H1 (cell line): ENCODE measurements around the gene ACTG1. TPM values are rescaled to one million over a fixed set of nuclear protein-coding genes. Genes with fewer than 3 reads are reported as not detected.
A peak's percentile ranks its signal among the peaks of the same experiment; 100 is the strongest.

Source experiments
- CTCF ChIA-PET: fragments of 300-600 bp; sonication (Branson Sonifier 250); formaldehyde crosslinking; loops from one replicate; lab custom pipeline; 2021; ENCODE audit not compliant: partially characterized antibody; lab: Charles Lee
- POLR2A ChIA-PET: fragments of 300-600 bp; sonication (Branson Sonifier 250); formaldehyde crosslinking; loops from one replicate; lab custom pipeline; 2021; ENCODE audit warnings: inconsistent platforms; ENCODE audit not compliant: partially characterized antibody; lab: Charles Lee
- DNase-seq, 2 experiments: peaks; one replicate each; pipeline versions ENCODE4 v3.0.0 to v3.0.0-alpha.2; 2010 to 2022; ENCODE audit warnings: low spot score in 2 of 2, low read depth in 1 of 2, mixed read lengths in 1 of 2
- FAIRE-seq: peaks from 2 replicates; lab custom pipeline; 2011; peaks lifted over from hg19 to GRCh38; lab: Jason Lieb, UNC
- H2AFZ ChIP-seq: 2 replicates; pipeline ENCODE4 v1.8.1; 2012; ENCODE audit warnings: low read length, inconsistent platforms
- H2AK5ac ChIP-seq: 2 replicates; pipeline ENCODE4 v1.6.1; 2013; ENCODE audit warnings: low read depth, low read length
- H2BK120ac ChIP-seq: replicated peaks from 2 replicates; pipeline ENCODE3; 2013; ENCODE audit warnings: low read depth, low read length, inconsistent platforms
- H2BK12ac ChIP-seq: 2 replicates; pipeline ENCODE4 v1.6.1; 2013; ENCODE audit warnings: low read depth, low read length
- H2BK15ac ChIP-seq: 2 replicates; pipeline ENCODE4 v1.6.1; 2013; ENCODE audit warnings: low read length
- H2BK20ac ChIP-seq: 2 replicates; pipeline ENCODE4 v1.6.1; 2013; ENCODE audit warnings: low read length
- H2BK5ac ChIP-seq: 2 replicates; pipeline ENCODE4 v1.6.1; 2013; ENCODE audit warnings: low read depth, low read length
- H3K14ac ChIP-seq: 2 replicates; pipeline ENCODE4 v1.6.1; 2013; ENCODE audit warnings: inconsistent platforms; ENCODE audit not compliant: insufficient read length
- H3K18ac ChIP-seq: 2 replicates; pipeline ENCODE4 v1.6.1; 2013; ENCODE audit warnings: low read length; ENCODE audit errors: extremely low read depth
- H3K23ac ChIP-seq: 2 replicates; pipeline ENCODE4 v1.6.1; 2013; ENCODE audit warnings: inconsistent platforms; ENCODE audit not compliant: insufficient read length
- H3K23me2 ChIP-seq: 2 replicates; pipeline ENCODE4 v1.6.1; 2013; ENCODE audit warnings: low read depth, low read length
- H3K27ac ChIP-seq: 2 replicates; pipeline ENCODE4 v1.6.1; 2011; ENCODE audit warnings: low read depth, low read length, inconsistent platforms
- H3K27me3 ChIP-seq, 4 experiments: replicated peaks in 1 of 4; 1 replicate in 1 of 4; 2 replicates in 3 of 4; pipeline versions ENCODE4 v1.6.1 to v1.8.1; 2011 to 2013; ENCODE audit warnings: low read length in 3 of 4, mild to moderate bottlenecking in 3 of 4, inconsistent platforms in 2 of 4, mixed read lengths in 2 of 4, moderate library complexity in 1 of 4; ENCODE audit not compliant: control insufficient read depth in 3 of 4, insufficient read depth in 3 of 4; ENCODE audit errors: extremely low read depth in 1 of 4
- H3K36me3 ChIP-seq, 4 experiments: 2 replicates each; pipeline versions ENCODE4 v1.6.1 to v1.8.1; 2011 to 2013; ENCODE audit warnings: mild to moderate bottlenecking in 4 of 4, low read length in 3 of 4, moderate library complexity in 2 of 4, control low read depth in 1 of 4, inconsistent platforms in 1 of 4; ENCODE audit not compliant: insufficient read depth in 4 of 4, control insufficient read depth in 2 of 4
- H3K4ac ChIP-seq: replicated peaks from 2 replicates; pipeline ENCODE3; 2013; ENCODE audit warnings: low read length, low read depth, mixed read lengths, inconsistent platforms; ENCODE audit not compliant: insufficient read length
- H3K4me1 ChIP-seq, 4 experiments: replicated peaks in 1 of 4; 1 replicate in 1 of 4; 2 replicates in 3 of 4; pipeline versions ENCODE4 v1.6.1 to v1.8.1; 2011 to 2013; ENCODE audit warnings: low read length in 3 of 4, inconsistent platforms in 2 of 4, mixed read lengths in 1 of 4; ENCODE audit not compliant: insufficient read depth in 4 of 4, control insufficient read depth in 3 of 4
- H3K4me2 ChIP-seq, 2 experiments: 2 replicates each; pipeline versions ENCODE4 v1.6.1 to v1.8.1; 2011 to 2013; ENCODE audit warnings: low read depth in 2 of 2, low read length in 2 of 2, control low read depth in 1 of 2, inconsistent platforms in 1 of 2, mild to moderate bottlenecking in 1 of 2; ENCODE audit not compliant: insufficient read depth in 1 of 2
- H3K4me3 ChIP-seq, 4 experiments: fragments of 200-600, 300-600 bp in 1 of 4; sonication (generic), shearing (Covaris generic), sonication (Bioruptor Twin) in 1 of 4; 2 replicates each; pipeline versions ENCODE4 v1.5.1 to v1.8.1; 2011 to 2016; ENCODE audit warnings: low read length in 4 of 4, low read depth in 3 of 4, control low read depth in 2 of 4, inconsistent platforms in 2 of 4, mild to moderate bottlenecking in 2 of 4, mixed read lengths in 1 of 4, moderate library complexity in 1 of 4; ENCODE audit not compliant: insufficient read depth in 2 of 4; ENCODE audit errors: extremely low read depth in 1 of 4
- H3K56ac ChIP-seq: replicated peaks from 2 replicates; pipeline ENCODE3; 2013; ENCODE audit warnings: low read depth, mild to moderate bottlenecking, mixed read lengths, low read length, inconsistent platforms; ENCODE audit not compliant: insufficient read length
- H3K79me1 ChIP-seq: 2 replicates; pipeline ENCODE4 v1.6.1; 2013; ENCODE audit warnings: low read depth, low read length, control low read depth
- H3K79me2 ChIP-seq, 2 experiments: 2 replicates each; pipeline versions ENCODE4 v1.6.1 to v1.8.1; 2012 to 2013; ENCODE audit warnings: low read length in 2 of 2, mild to moderate bottlenecking in 2 of 2, inconsistent platforms in 1 of 2; ENCODE audit not compliant: insufficient read depth in 2 of 2, control insufficient read depth in 1 of 2
- H3K9ac ChIP-seq, 4 experiments: replicated peaks in 1 of 4; 1 replicate in 1 of 4; 2 replicates in 3 of 4; pipeline versions ENCODE4 v1.6.1 to v1.8.1; 2011 to 2013; ENCODE audit warnings: low read depth in 3 of 4, low read length in 3 of 4, control low read depth in 2 of 4, mild to moderate bottlenecking in 2 of 4, moderate library complexity in 2 of 4, inconsistent platforms in 1 of 4; ENCODE audit errors: extremely low read depth in 1 of 4
- H3K9me3 ChIP-seq, 2 experiments: 2 replicates each; pipeline versions ENCODE4 v1.6.1 to v1.8.1; 2012 to 2013; ENCODE audit warnings: mild to moderate bottlenecking in 2 of 2, moderate library complexity in 2 of 2, control low read depth in 1 of 2, inconsistent platforms in 1 of 2, low read depth in 1 of 2, low read length in 1 of 2, mixed read lengths in 1 of 2; ENCODE audit not compliant: insufficient read depth in 2 of 2
- H4K20me1 ChIP-seq, 2 experiments: replicated peaks in 1 of 2; 2 replicates each; pipeline versions ENCODE3 to v1.8.1; 2011 to 2013; ENCODE audit warnings: inconsistent platforms in 2 of 2, low read length in 2 of 2, mild to moderate bottlenecking in 1 of 2; ENCODE audit not compliant: insufficient read depth in 2 of 2, control insufficient read depth in 1 of 2
- H4K5ac ChIP-seq: 2 replicates; pipeline ENCODE4 v1.6.1; 2013; ENCODE audit warnings: low read length, low read depth, mixed read lengths, inconsistent platforms; ENCODE audit not compliant: insufficient read length
- H4K8ac ChIP-seq: 2 replicates; pipeline ENCODE4 v1.8.0; 2013; ENCODE audit warnings: mild to moderate bottlenecking, moderate library complexity, low read length, inconsistent platforms; ENCODE audit not compliant: insufficient read depth; ENCODE audit errors: extremely low read depth
- H4K91ac ChIP-seq: replicated peaks from 2 replicates; pipeline ENCODE3; 2013; ENCODE audit warnings: low read length, mixed read lengths, inconsistent platforms; ENCODE audit not compliant: insufficient read length
- BRCA1 ChIP-seq: IDR thresholded peaks from 2 replicates; pipeline ENCODE4 v1.6.1; 2012; ENCODE audit warnings: low read depth, low read length, improper control_type of control experiment
- CTBP2 ChIP-seq: IDR thresholded peaks from 2 replicates; pipeline ENCODE4 v1.7.0; 2011; ENCODE audit warnings: borderline replicate concordance, mild to moderate bottlenecking, moderate library complexity, mixed read lengths, low read length; ENCODE audit not compliant: insufficient read depth, insufficient read length
- FOSL1 ChIP-seq: IDR thresholded peaks from 2 replicates; pipeline ENCODE4 v1.6.1; 2011; ENCODE audit warnings: mild to moderate bottlenecking, low read depth, low read length, moderate library complexity; ENCODE audit not compliant: insufficient read depth
- HDAC2 ChIP-seq, 2 experiments: fragments of 300-600 bp in 1 of 2; sonication (generic) in 1 of 2; IDR thresholded peaks; 2 replicates each; pipeline ENCODE4 v1.6.1; 2011 to 2012; ENCODE audit warnings: low read depth in 2 of 2, low read length in 2 of 2, mild to moderate bottlenecking in 2 of 2, moderate library complexity in 2 of 2, borderline replicate concordance in 1 of 2, inconsistent platforms in 1 of 2
- KDM5A ChIP-seq: fragments of 200-600 bp; IDR thresholded peaks from 2 replicates; pipeline ENCODE4 v1.7.1; 2012; ENCODE audit warnings: mild to moderate bottlenecking, low read length, inconsistent platforms, mixed read lengths
- MAX ChIP-seq: IDR thresholded peaks from 2 replicates; pipeline ENCODE4 v1.6.1; 2012; ENCODE audit warnings: inconsistent platforms
- PHF8 ChIP-seq: fragments of 200-600 bp; sonication (generic); conservative IDR thresholded peaks from 2 replicates; pipeline ENCODE4 v1.7.1; 2012; ENCODE audit warnings: low read depth, mild to moderate bottlenecking, inconsistent platforms, low read length, moderate library complexity
- POLR2AphosphoS5 ChIP-seq: IDR thresholded peaks from 2 replicates; pipeline ENCODE4 v1.6.1; 2011; ENCODE audit warnings: low read depth, low read length
- SIX5 ChIP-seq: IDR thresholded peaks from 2 replicates; pipeline ENCODE4 v1.6.1; 2011; ENCODE audit warnings: mild to moderate bottlenecking, low read depth, low read length
- SP2 ChIP-seq: IDR thresholded peaks from 2 replicates; pipeline ENCODE4 v1.6.1; 2012; ENCODE audit warnings: mild to moderate bottlenecking, low read length, inconsistent platforms
- SP4 ChIP-seq: IDR thresholded peaks from 2 replicates; pipeline ENCODE4 v1.6.1; 2012; ENCODE audit warnings: low read length, inconsistent platforms
- WGBS, 2 experiments: shearing (Covaris generic) in 1 of 2; methylation state at CpG; one replicate each; pipeline versions ENCODE4 v1.1.6 to v1.1.7; 2013 to 2015; ENCODE audit warnings: low lambda C conversion rate in 2 of 2, mixed read lengths in 2 of 2, inconsistent platforms in 1 of 2, low coverage in 1 of 2, missing lambda C conversion rate in 1 of 2; ENCODE audit not compliant: insufficient replicate concordance in 2 of 2, insufficient coverage in 1 of 2, insufficient read length in 1 of 2; ENCODE audit errors: extremely low coverage in 1 of 2, missing lambda C conversion rate in 1 of 2; 5-methylcytosine and 5-hydroxymethylcytosine counted together
- polyA plus RNA-seq, 7 experiments: library from polyadenylated mRNA; depleted of rRNA in 3 of 7; stranded (reverse) in 5 of 7; unstranded in 2 of 7; fragments of >200 nt in 5 of 7; fragments of 200-250 nt in 2 of 7; gene quantifications; 1 replicate in 5 of 7; 2 replicates in 1 of 7; 4 replicates in 1 of 7; pipeline versions ENCODE4 v1.2.1 to v1.2.3, GENCODE V29; 2011 to 2013; ENCODE audit warnings: missing spikeins in 2 of 7, mixed read lengths in 2 of 7
- total RNA-seq: library from RNA; stranded (reverse); fragmentation: NEBNext Ultra II Directional; extraction: Animal tissue kit (Norgen Biotek cat#: 25700); gene quantifications from 2 replicates; pipeline ENCODE4 v1.2.1, GENCODE V29; 2021

The ACTG1 gene
- total and polyA plus RNA-seq, 2 of the 8 experiments (the other 6 are each of a cell fraction or from before 2014, with no cell fraction given): 3,535 to 5,010 TPM

- H3K4me3 ChIP-seq: no peak overlapping the region
- H2AFZ ChIP-seq: no peak overlapping the region
- H3K27ac ChIP-seq: no peak overlapping the region
- H3K36me3 ChIP-seq: no peaks in the 10 kb centered on the region
- ChIA-PET POLR2A (interaction anchor here (0.6 to 2.8 kb wide), 5 partner anchors 9 to 24 kb away, joined by 3 to 16 read pairs (median 4); partner anchors contain the start of genes ACTG1 and FAAP100), CTCF (interaction anchor here (0.6 kb wide), 1 partner anchor 537 kb away, joined by 3 read pairs; no protein-coding TSS in a partner anchor)
- H3K56ac ChIP-seq: peak overlapping the region; percentile 90
- DNase-seq (no peak), FAIRE-seq (no peak)
- H3K4me2 ChIP-seq: no peak overlapping the region
- no peak overlapping the region for H2BK120ac ChIP-seq
- H3K79me1 ChIP-seq: no peaks in the 10 kb centered on the region
- no peak overlapping the region for H2BK5ac ChIP-seq
- H3K9ac ChIP-seq: no peak overlapping the region
- H3K27me3 ChIP-seq: peaks cover 8 to 28% (median 24%) of the 10 kb centered on the region in 4 experiments; a peak in 6 of 7 replicates
- no peaks in the 10 kb centered on the region for H3K79me2 ChIP-seq
- H3K4ac ChIP-seq: no peak overlapping the region
- H3K14ac ChIP-seq: no peak overlapping the region
- WGBS, 2 experiments: 89% methylated on average over 11 of the region's 11 CpGs; no CpG with 5 or more reads in 1 of the 2 experiments
- H3K23ac ChIP-seq: no peak overlapping the region
- H3K18ac ChIP-seq: no peak overlapping the region
- H4K91ac ChIP-seq: no peak overlapping the region
- no peak overlapping the region for H4K5ac ChIP-seq
- H4K8ac ChIP-seq: no peak overlapping the region; the same call in 1 of the 2 replicates
- peaks cover 0 to 11% (median 4%) of the 10 kb centered on the region in 4 experiments; a peak in 4 of 7 replicates for H3K4me1 ChIP-seq
- H2BK12ac ChIP-seq: no peak overlapping the region
- peak overlapping the region; percentile 82; the same call in 1 of the 2 replicates for H2AK5ac ChIP-seq
- H3K9me3 ChIP-seq: peaks cover 4 to 8% of the 10 kb centered on the region in 2 experiments; a peak in 2 of 4 replicates
- peaks cover 0 to 10% of the 10 kb centered on the region in 2 experiments for H4K20me1 ChIP-seq
- H2BK20ac ChIP-seq: no peak overlapping the region
- H2BK15ac ChIP-seq: no peak overlapping the region
- peaks cover 28% of the 10 kb centered on the region; the same call in 1 of the 2 replicates for H3K23me2 ChIP-seq
- TF ChIP-seq MAX: no peak
- TF ChIP-seq FOSL1: no peak
- TF ChIP-seq POLR2AphosphoS5: no peak
- TF ChIP-seq SIX5: no peak
- no peak for TF ChIP-seq PHF8
- no peak for TF ChIP-seq SP2
- TF ChIP-seq HDAC2 (IDR thresholded peaks at IDR 0.05; ENCODE audit: borderline replicate concordance in 1 of 2, low read depth in 2 of 2, low read length in 2 of 2): no peak
- no peak for TF ChIP-seq KDM5A
- TF ChIP-seq SP4: no peak
- TF ChIP-seq BRCA1: no peak
- TF ChIP-seq CTBP2: no peak
Measured at GRCh38 chr17:81532490-81533287, 20.1 kb upstream of the ACTG1 start.
